GM12892 (cell line): ENCODE measurements around the gene PRPF19.
A peak's percentile ranks its signal among the peaks of the same experiment; 100 is the strongest.

Experiments
- DNase-seq: peaks from one replicate; pipeline ENCODE4 v3.0.0; 2011; ENCODE audit not compliant: insufficient read length
- FAIRE-seq: peaks from 2 replicates; lab custom pipeline; 2011; peaks lifted over from hg19 to GRCh38; lab: Jason Lieb, UNC
- POLR2A ChIP-seq: IDR thresholded peaks from 2 replicates; pipeline ENCODE4 v1.6.1; 2011; ENCODE audit warnings: low read depth, low read length, control low read depth
- POLR2AphosphoS5 ChIP-seq: IDR thresholded peaks from 2 replicates; pipeline ENCODE4 v1.6.1; 2011; ENCODE audit warnings: low read depth, low read length, control low read depth
- TAF1 ChIP-seq: IDR thresholded peaks from 2 replicates; pipeline ENCODE4 v1.6.1; 2011; ENCODE audit warnings: low read depth, mild to moderate bottlenecking, control low read depth, low read length, borderline replicate concordance

The PRPF19 gene

GRCh38 chr11:60848714-60849151, 57.7 kb downstream of the PRPF19 start:
- TF ChIP-seq POLR2AphosphoS5 (no peak), POLR2A (no peak), TAF1 (no peak)
- DNase-seq (no peak), FAIRE-seq (no peak)

GRCh38 chr11:60847896-60848295, 58.5 kb downstream of the PRPF19 start:
- no peak for DNase-seq

GRCh38 chr11:60847281-60847680, 59.1 kb downstream of the PRPF19 start:
- FAIRE-seq, result no peak
- TF ChIP-seq TAF1, result no peak
- TF ChIP-seq POLR2A, result no peak
- no peak for TF ChIP-seq POLR2AphosphoS5
- no peak for DNase-seq

More at GRCh38 chr11:60847896-60848295, 58.5 kb downstream of the PRPF19 start:
- TF ChIP-seq POLR2AphosphoS5, result no peak
- TF ChIP-seq TAF1, result no peak
- no peak for TF ChIP-seq POLR2A
- FAIRE-seq, result no peak

GRCh38 chr11:60845338-60845737, 61.0 kb downstream of the PRPF19 start:
- DNase-seq (no peak), FAIRE-seq (no peak)
- TF ChIP-seq POLR2AphosphoS5, result no peak
- TF ChIP-seq POLR2A, result no peak
- no peak for TF ChIP-seq TAF1

- FAIRE-seq (no peak), DNase-seq (no peak)
- no peak for TF ChIP-seq POLR2A
- TF ChIP-seq TAF1, result no peak
- TF ChIP-seq POLR2AphosphoS5, result no peak
Observed at GRCh38 chr11:60844870-60845221, 61.5 kb downstream of the PRPF19 start.

GRCh38 chr11:60844045-60844869, 62.1 kb downstream of the PRPF19 start:
- DNase-seq (no peak), FAIRE-seq (peak; percentile 50)
- no peak for TF ChIP-seq TAF1
- TF ChIP-seq POLR2AphosphoS5, result no peak
- no peak for TF ChIP-seq POLR2A

- DNase-seq (no peak), FAIRE-seq (peak; percentile 56)
Observed at GRCh38 chr11:60842668-60843600, 63.5 kb downstream of the PRPF19 start.

GRCh38 chr11:60841797-60842667, 64.4 kb downstream of the PRPF19 start, which contains the start of gene CCDC86:
CCDC86 (plus strand) TSS chr11:60842113; CDS start chr11:60842125, 12 bp downstream.
- peak; percentile 100 for FAIRE-seq
- peak; percentile 99 for DNase-seq

More at GRCh38 chr11:60842668-60843600, 63.5 kb downstream of the PRPF19 start:
- TF ChIP-seq POLR2A (no peak), POLR2AphosphoS5 (no peak), TAF1 (no peak)

More at GRCh38 chr11:60841797-60842667, 64.4 kb downstream of the PRPF19 start, which contains the start of gene CCDC86:
- TF ChIP-seq POLR2AphosphoS5 (peak; percentile 31; the same call in 1 of the 2 replicates), POLR2A (peak; percentile 59; the same call in 1 of the 2 replicates), TAF1 (0 out of 2 replicates have a peak, but pooled peaks have one; percentile 65)
